GM19438 (cell line): ENCODE measurements around the gene ELOF1.
A peak's percentile ranks its signal among the peaks of the same experiment; 100 is the strongest.
"Not testable (repeated sequence)": the region's sequence is repeated elsewhere in the genome, so short reads cannot be mapped to it uniquely, and the experiment has no call there.

ENCODE experiments used
- ATAC-seq: cut with Tn5 transposase; IDR thresholded peaks from one replicate; pipeline ENCODE4 v1.9.1; 2021; ENCODE audit warnings: low read depth; ENCODE audit not compliant: unreplicated experiment

The ELOF1 gene

DNA sequence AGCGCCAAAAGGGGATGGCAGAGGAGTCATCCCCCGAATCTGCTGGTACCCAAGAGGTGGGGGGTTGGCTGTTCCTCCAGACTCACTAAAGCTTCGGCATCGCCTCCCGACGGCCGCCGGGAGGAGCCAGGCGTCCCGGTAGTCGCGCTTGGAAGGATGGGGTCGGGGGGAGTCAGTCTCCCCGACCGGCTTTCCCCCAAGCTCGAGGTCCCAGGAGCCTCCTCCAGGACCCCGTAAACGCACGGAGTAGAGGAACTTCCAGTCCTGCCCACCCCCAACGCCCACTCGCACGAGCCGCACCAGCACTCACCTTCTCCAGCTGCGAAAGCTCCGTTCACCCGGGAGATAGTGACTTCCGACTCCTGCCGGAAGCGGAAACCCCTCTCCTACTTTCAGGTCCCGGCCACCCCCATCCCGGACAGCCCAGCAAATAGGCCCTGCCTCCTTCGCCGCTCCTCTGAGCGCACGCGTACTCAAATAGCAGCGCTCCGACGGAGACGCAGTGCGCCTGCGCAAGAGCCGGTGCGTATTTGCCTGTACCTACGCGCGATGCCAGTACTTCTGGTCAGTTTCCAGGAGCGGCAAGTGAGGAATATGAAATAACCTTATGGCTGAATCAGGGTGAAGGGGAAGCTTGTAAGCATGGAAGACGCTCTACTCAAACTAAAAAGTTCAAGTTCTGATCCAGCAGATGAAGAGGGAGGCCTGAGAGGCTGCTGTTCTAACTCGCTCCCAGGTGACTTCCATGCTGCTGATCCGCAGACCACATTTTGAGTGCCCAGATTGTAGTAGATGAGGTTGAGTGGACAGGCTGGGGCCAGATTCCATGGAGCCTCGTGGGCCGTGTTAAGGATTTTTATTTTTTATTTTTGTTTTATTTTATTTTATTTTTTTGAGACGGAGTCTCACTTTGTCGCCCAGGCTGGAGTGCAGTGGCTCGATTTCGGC lies at the start of gene ELOF1:
TSS of gene ELOF1 (minus strand) at position 350 of the 948 bp plus-strand sequence. CDS start 4,883 bp downstream, outside the sequence.
- ATAC-seq = peak; percentile 79

DNA sequence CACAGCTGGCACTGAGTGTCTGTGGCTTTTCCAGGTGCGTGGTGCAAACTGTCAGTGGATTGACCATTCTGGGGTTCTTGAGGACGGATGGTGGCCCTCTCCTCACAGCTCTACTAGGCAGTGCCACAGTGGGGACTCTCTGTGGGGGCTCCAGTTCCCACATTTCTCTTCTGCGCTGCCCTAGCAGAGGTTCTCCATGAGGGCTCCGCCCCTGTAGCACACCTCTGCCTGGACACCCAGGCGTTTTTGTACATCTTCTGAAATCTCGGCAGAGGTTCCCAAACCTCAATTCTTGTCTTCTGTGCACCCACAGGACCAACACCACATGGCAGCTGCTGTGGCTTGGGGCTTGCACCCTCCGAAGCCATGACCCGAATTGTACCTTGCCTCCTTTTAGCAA lies 47.5 kb upstream of the ELOF1 start:
- no peak for ATAC-seq

- ATAC-seq = not testable (repeated sequence)
Observed at GRCh38 chr19:11599704-11600103, 40.7 kb upstream of the ELOF1 start.

DNA sequence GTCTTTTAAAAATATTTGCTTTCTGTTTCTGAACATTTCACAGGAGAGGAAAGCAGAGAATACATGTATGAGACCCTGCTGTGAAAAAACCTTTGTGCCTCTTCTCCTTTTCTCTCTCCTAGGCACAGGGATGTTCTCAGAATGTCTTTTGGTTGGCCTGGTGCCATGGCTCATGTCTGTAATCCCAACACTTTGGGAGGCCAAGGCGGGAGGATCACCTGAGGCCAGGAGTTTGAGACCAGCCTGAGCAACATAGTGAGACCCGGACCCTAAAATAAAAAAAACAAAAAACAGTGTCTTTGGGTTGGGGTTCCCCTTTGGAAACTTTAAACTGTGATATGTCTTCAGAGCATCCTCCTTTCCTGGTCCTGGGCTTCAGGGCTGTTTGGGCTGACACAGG lies 39.7 kb upstream of the ELOF1 start:
- no peak for ATAC-seq

- no peak for ATAC-seq
Observed at GRCh38 chr19:11598103-11598483, 39.1 kb upstream of the ELOF1 start.

- peak; percentile 95 for ATAC-seq
Observed at GRCh38 chr19:11597202-11598102, 38.4 kb upstream of the ELOF1 start, which contains the start of gene ZNF627. Gene ZNF627 (plus strand): TSS chr19:11597483. CDS start chr19:11597628, 145 bp downstream.

DNA sequence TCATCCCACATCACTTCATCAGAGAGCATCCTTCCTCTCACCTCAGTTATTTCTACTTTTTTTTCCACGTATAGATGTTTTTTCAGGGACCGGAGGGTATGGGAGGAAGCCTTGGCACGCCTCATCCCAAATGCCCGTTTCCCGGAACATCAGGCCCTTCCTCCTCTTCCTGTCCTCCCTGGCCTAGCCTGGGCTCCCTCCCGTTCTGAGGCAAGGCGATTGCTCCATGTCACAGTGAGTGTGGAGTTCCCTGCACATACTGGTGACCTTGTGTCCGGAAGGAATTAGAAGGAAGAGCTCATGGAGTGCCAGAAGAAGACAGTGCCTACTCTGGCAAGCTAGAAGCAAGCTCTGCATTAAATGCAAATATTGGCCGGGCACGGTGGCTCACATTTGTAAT lies 37.1 kb upstream of the ELOF1 start:
- no peak for ATAC-seq

GRCh38 chr19:11594084-11594483 lies 35.1 kb upstream of the ELOF1 start:
- ATAC-seq = no peak

- no peak for ATAC-seq
Observed at GRCh38 chr19:11587975-11588631, 29.1 kb upstream of the ELOF1 start.

DNA sequence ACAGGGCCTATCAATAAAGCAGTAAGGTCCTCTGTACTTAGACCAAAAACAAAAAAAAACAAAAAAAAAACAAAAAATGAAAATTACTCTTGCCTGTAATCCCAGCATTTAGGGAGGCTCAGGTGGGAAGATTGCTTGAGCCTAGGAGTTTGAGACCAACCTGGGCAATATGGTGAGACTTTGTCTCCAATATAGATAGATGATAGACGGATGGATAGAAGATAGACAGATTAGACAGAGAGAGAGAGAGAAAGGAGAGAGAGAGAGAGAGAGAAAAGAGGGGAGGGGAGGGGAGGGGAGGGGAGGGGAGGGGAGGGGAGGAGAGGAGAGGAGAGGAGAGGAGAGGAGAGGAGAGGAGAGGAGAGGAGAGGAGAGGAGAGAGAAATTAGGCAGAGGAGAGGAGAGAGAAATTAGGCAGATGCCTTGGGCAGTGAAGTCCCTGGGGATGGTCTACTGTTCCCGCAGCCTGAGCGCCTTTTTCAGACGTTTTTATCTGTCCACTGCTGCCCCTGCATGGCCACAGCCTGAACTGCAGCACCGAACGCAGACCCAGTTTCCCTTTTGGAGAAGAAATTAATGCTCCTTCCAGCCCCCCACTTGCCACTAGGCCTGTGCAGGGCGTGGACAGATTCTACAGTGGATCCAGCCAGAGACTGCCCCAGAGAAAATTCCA lies 28.4 kb upstream of the ELOF1 start:
- no peak for ATAC-seq

DNA sequence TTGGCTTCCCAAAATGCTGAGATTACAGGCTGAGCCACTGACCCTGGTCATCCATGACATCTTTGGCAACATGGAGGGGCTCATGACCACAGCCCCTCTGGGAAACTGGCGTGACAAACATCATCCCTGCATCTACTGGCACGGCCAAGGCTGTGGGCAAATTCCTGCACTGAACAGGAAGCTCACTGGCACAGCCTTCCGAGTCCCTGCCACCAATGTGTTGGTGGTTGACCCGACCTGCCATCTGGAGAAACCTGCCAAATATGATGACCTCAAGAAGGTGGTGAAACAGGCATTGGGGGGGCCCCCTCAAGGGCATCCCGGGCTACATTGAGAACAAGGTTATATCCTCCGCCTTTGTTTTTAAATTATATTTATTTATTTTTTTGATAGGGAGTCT lies 27.3 kb upstream of the ELOF1 start:
- ATAC-seq = no peak

DNA sequence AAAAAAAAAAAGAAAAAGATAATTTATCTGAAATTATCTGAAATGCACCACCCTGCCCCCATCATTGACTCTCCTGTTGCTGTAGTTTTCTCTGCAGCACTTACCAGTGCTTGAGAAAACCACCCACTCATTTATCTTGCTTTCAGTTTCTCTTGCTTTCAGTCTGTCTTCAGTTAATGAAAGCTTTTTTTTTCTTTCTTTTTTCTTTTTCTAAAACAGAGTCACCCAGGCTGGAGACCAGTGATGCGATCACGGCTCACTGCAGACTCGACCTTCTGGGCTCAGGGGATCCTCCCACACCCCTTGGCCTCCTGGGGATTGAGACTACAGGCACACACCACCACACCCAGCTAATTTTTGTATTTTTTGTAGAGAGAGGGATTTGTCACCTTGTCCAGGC lies 22.7 kb upstream of the ELOF1 start:
- peak; percentile 69 for ATAC-seq

- no peak for ATAC-seq
Observed at GRCh38 chr19:11580116-11580515, 21.1 kb upstream of the ELOF1 start.

GRCh38 chr19:11578258-11579142 lies 19.5 kb upstream of the ELOF1 start:
- ATAC-seq = no peak

- ATAC-seq = no peak
Observed at GRCh38 chr19:11577451-11578257, 18.6 kb upstream of the ELOF1 start, which contains the start of gene ACP5. Gene ACP5 (minus strand): TSS chr19:11577645. CDS start chr19:11577317, 328 bp downstream.

GRCh38 chr19:11576227-11576626 lies 17.2 kb upstream of the ELOF1 start:
- ATAC-seq = no peak

DNA sequence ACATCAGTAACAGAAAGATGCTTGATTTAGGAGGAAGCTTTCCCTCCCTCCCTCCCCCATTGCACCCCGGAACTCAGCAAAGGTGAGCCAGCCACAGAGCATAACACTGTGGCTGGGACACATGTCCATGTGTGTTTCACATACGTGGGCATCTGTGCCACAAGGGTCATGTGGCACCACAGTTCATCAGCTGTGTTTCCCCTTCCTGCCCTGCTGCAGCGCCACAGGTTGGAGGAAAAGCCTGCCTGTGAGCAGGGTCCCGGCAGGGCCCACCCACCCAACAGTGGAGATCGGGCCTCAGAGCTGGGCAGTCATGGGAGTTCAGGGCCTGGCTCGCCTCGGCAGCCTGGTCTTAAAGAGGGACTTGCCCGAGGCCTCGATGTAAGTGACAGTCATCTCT lies 15.7 kb upstream of the ELOF1 start:
- ATAC-seq = no peak

DNA sequence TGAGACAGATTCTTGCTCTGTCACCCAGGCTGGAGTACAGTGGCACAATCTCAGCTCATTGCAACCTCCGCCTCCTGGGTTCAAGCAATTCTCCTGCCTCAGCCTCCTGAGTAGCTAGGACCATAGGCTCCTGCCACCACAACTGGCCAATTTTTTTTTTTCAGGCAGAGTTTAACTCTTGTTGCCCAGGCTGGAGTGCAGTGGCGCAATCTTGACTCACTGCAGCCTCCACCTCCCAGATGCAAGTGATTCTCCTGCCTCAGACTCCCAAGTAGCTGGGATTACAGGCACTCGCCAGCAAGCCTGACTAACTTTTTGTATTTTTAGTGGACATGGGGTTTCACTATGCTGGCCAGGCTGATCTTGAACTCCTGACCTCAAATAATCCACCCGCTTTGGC lies 14.7 kb upstream of the ELOF1 start:
- not testable (repeated sequence) for ATAC-seq
